Measurements from ENCODE around the gene ANO2. TPM values are rescaled to one million over a fixed set of nuclear protein-coding genes. Genes with fewer than 3 reads are reported as not detected.

Gene ANO2
- total and polyA plus RNA-seq, 4 donors = 0.03 to 0.25 (median 0.15) TPM

GRCh38 chr12:5916785-5917290 is 28.2 kb downstream of the ANO2 start:
- Histone ChIP-seq H3K36me3 (ENCODE audit: control insufficient read depth in 4 of 4, insufficient read depth in 3 of 4, low read depth in 1 of 4, low read length in 3 of 4) (no peaks in the 10 kb centered on the region), H3K27me3 (ENCODE audit: control insufficient read depth in 4 of 4, insufficient read depth in 4 of 4, low read length in 3 of 4) (no peaks in the 10 kb centered on the region), H3K27ac (ENCODE audit: low read depth in 1 of 2, low read length in 2 of 2) (no peak overlapping the region), H3K9me3 (ENCODE audit: control insufficient read depth in 4 of 4, low read length in 3 of 4) (no peaks in the 10 kb centered on the region), H3K4me1 (ENCODE audit: control insufficient read depth in 4 of 4, insufficient read depth in 4 of 4, low read length in 3 of 4) (no peaks in the 10 kb centered on the region), H3K4me3 (ENCODE audit: low read depth in 1 of 3, low read length in 3 of 3) (no peak overlapping the region), H3K9ac (ENCODE audit: low read depth in 1 of 2, low read length in 2 of 2) (no peak overlapping the region)
- DNase-seq (ENCODE audit: low spot score) = no peak
- TF ChIP-seq RAD21 (IDR thresholded peaks at IDR 0.05) = no peak
- TF ChIP-seq SP1 (IDR thresholded peaks at IDR 0.05) = no peak
- TF ChIP-seq FOXA2 (IDR thresholded peaks at IDR 0.05) = no peak
- TF ChIP-seq HNF4G (IDR thresholded peaks at IDR 0.05) = no peak
- TF ChIP-seq YY1 (IDR thresholded peaks at IDR 0.05) = no peak
- no peak for TF ChIP-seq NR2F2 (IDR thresholded peaks at IDR 0.05)
- TF ChIP-seq REST (IDR thresholded peaks at IDR 0.05) = no peak
- TF ChIP-seq ATF3 (IDR thresholded peaks at IDR 0.05) = no peak
- TF ChIP-seq CTCF (IDR thresholded peaks at IDR 0.05; ENCODE audit: low read depth, low read length, missing input control) = no peak
- no peak for TF ChIP-seq HNF4A (conservative IDR thresholded peaks at IDR 0.05)
- TF ChIP-seq FOXA1 (IDR thresholded peaks at IDR 0.05) = no peak
- no peak for TF ChIP-seq JUND (IDR thresholded peaks at IDR 0.05)
- no peak for TF ChIP-seq MAX (IDR thresholded peaks at IDR 0.05)
- no peak for TF ChIP-seq GABPA (IDR thresholded peaks at IDR 0.05 in 1 of 2, conservative IDR thresholded peaks at IDR 0.05 in 1 of 2)
- TF ChIP-seq TAF1 (conservative IDR thresholded peaks at IDR 0.05) = no peak
- no peak for TF ChIP-seq EGR1 (IDR thresholded peaks at IDR 0.05; ENCODE audit: low read depth in 2 of 2)
- TF ChIP-seq RXRA (IDR thresholded peaks at IDR 0.05) = no peak
- no peak for TF ChIP-seq ZBTB33 (IDR thresholded peaks at IDR 0.05)
- WGBS = 82% methylated on average over 9 of the region's 9 CpGs

Data from liver (tissue), 9 donors.